ENCODE results near the gene XRN1.
"Not testable (repeated sequence)": the region's sequence is repeated elsewhere in the genome, so short reads cannot be mapped to it uniquely, and the experiment has no call there.

DNA sequence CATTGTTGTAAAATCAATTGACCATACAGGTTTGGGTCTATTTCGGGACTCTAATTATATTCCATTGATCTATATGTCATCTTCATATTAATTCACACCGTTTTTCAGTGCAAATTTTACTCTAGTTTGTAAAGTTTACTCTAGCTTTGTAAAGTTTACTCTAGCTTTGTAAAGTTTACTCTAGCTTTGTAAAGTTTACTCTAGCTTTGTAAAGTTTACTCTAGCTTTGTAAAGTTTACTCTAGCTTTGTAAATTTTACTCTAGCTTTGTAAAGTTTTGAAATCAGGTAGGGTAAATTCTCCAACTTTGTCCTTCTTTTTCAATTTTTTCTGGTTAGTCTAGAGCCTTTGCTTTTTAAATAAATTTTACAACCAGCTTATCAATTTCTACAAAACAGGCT lies 84.4 kb downstream of the XRN1 start:
- not testable (repeated sequence) for TF ChIP-seq POLR2A (IDR thresholded peaks at IDR 0.05)
- TF ChIP-seq, protein P1, sequence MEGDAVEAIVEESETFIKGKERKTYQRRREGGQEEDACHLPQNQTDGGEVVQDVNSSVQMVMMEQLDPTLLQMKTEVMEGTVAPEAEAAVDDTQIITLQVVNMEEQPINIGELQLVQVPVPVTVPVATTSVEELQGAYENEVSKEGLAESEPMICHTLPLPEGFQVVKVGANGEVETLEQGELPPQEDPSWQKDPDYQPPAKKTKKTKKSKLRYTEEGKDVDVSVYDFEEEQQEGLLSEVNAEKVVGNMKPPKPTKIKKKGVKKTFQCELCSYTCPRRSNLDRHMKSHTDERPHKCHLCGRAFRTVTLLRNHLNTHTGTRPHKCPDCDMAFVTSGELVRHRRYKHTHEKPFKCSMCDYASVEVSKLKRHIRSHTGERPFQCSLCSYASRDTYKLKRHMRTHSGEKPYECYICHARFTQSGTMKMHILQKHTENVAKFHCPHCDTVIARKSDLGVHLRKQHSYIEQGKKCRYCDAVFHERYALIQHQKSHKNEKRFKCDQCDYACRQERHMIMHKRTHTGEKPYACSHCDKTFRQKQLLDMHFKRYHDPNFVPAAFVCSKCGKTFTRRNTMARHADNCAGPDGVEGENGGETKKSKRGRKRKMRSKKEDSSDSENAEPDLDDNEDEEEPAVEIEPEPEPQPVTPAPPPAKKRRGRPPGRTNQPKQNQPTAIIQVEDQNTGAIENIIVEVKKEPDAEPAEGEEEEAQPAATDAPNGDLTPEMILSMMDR (IDR thresholded peaks at IDR 0.05), result not testable (repeated sequence)
